Activated CD8-positive, alpha-beta T cell treated with anti-CD3 and anti-CD28 coated beads for 36 hours (primary cell): ENCODE data around the gene PLEKHB1. TPM values are rescaled to one million over a fixed set of nuclear protein-coding genes. Genes with fewer than 3 reads are reported as not detected.

Source experiments
- ATAC-seq: fragments of 200-7000 bp; cut with Tn5 transposase; one replicate; pipeline ENCODE4 v1.10.0; 2021; ENCODE audit warnings: mild to moderate bottlenecking, moderate library complexity
- CTCF ChIA-PET: fragments of 350-600 bp; sonication (Branson Sonifier 250); formaldehyde crosslinking; loops from one replicate; lab custom pipeline; 2021; ENCODE audit warnings: antibody characterized with exemption; lab: Charles Lee
- POLR2A ChIA-PET: fragments of 350-600 bp; sonication (Branson Sonifier 250); formaldehyde crosslinking; loops from one replicate; lab custom pipeline; 2021; ENCODE audit warnings: antibody characterized with exemption; lab: Charles Lee
- DNase-seq: peaks from one replicate; pipeline ENCODE4 v3.0.0-alpha.2; 2020
- H3K27ac Mint-ChIP-seq: one replicate; pipeline ENCODE4 v1.8.0; 2021; ENCODE audit warnings: mild to moderate bottlenecking, mixed read lengths
- H3K27me3 Mint-ChIP-seq: one replicate; pipeline ENCODE4 v1.8.0; 2021; ENCODE audit warnings: mixed read lengths
- H3K36me3 Mint-ChIP-seq: one replicate; pipeline ENCODE4 v1.8.0; 2021; ENCODE audit warnings: low read depth, mixed read lengths
- H3K4me1 Mint-ChIP-seq: one replicate; pipeline ENCODE4 v1.8.0; 2021; ENCODE audit warnings: low read depth, mixed read lengths
- H3K4me3 Mint-ChIP-seq: one replicate; pipeline ENCODE4 v1.8.0; 2021; ENCODE audit warnings: mild to moderate bottlenecking, moderate library complexity, mixed read lengths
- H3K9me3 Mint-ChIP-seq: one replicate; pipeline ENCODE4 v1.8.0; 2021; ENCODE audit warnings: mixed read lengths
- intact Hi-C: fragments of 100-400 bp; cut with micrococcal nuclease; formaldehyde crosslinking; loops from one replicate; pipeline ENCODE4 v1.10.0; 2022
- total RNA-seq, 2 experiments: library from RNA; stranded (reverse); gene quantifications; one replicate each; pipeline ENCODE4 v1.2.3, GENCODE V29; 2021
- TF ChIP-seq, protein P1 (sequence below): fragments of 200-600 bp; IDR thresholded peaks from one replicate; pipeline ENCODE4 v1.8.0; 2022; ENCODE audit warnings: antibody characterized with exemption, mild to moderate bottlenecking

PLEKHB1 gene
- total RNA-seq, 2 experiments from 2014 or later: 8.6 to 11.8 TPM

DNA sequence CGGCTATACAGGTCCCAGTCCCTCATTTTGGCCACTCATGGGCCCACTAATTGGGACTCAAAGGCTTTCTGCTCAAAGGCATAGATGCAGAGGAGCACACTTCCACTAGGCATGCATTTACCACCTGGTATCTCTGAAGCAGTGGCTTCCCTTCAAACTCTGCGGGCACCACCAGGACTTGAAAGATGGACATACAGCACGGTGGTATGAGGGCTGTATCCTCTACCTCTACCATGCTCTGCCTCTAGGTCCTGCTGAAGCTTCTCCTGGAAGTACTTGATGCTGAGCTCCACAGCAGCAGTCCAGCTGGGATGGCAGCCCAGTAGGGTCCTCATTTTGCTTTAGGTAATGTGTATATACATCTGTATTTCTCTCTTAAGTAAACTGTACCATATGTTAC, 64.6 kb downstream of the PLEKHB1 start:
- no peak for ATAC-seq
- ChIA-PET CTCF (no interaction called here), POLR2A (no interaction called here)
- Mint-ChIP-seq H3K9me3 (no peaks in the 10 kb centered on the region), H3K27me3 (no peaks in the 10 kb centered on the region), H3K4me3 (no peak overlapping the region), H3K27ac (no peak overlapping the region), H3K4me1 (peaks cover 2% of the 10 kb centered on the region), H3K36me3 (peaks cover 5% of the 10 kb centered on the region)
- TF ChIP-seq, protein P1, sequence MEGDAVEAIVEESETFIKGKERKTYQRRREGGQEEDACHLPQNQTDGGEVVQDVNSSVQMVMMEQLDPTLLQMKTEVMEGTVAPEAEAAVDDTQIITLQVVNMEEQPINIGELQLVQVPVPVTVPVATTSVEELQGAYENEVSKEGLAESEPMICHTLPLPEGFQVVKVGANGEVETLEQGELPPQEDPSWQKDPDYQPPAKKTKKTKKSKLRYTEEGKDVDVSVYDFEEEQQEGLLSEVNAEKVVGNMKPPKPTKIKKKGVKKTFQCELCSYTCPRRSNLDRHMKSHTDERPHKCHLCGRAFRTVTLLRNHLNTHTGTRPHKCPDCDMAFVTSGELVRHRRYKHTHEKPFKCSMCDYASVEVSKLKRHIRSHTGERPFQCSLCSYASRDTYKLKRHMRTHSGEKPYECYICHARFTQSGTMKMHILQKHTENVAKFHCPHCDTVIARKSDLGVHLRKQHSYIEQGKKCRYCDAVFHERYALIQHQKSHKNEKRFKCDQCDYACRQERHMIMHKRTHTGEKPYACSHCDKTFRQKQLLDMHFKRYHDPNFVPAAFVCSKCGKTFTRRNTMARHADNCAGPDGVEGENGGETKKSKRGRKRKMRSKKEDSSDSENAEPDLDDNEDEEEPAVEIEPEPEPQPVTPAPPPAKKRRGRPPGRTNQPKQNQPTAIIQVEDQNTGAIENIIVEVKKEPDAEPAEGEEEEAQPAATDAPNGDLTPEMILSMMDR: no peak
- intact Hi-C loops: no loop called here
- no peak for DNase-seq

Other genes with a start within 250 kb of the PLEKHB1 start
- 10 to 100 TPM; 13.0 to 14.2 TPM for gene FAM168A, start 48.5 kb upstream of the PLEKHB1 start, total RNA-seq
- 10 to 100 TPM; 75.3 to 77.6 TPM for gene RAB6A, start 114.5 kb downstream of the PLEKHB1 start, total RNA-seq
- 10 to 100 TPM; 41.3 to 44.9 TPM for gene MRPL48, start 141.3 kb downstream of the PLEKHB1 start, total RNA-seq
- 100 to 1,000 TPM; 106 to 116 TPM for gene COA4, start 230.3 kb downstream of the PLEKHB1 start, total RNA-seq
- gene PAAF1, start 230.4 kb downstream of the PLEKHB1 start, total RNA-seq: 10 to 100 TPM; 32.5 to 34.9 TPM